ENCODE measurements around the gene DDA1. TPM values are rescaled to one million over a fixed set of nuclear protein-coding genes. Genes with fewer than 3 reads are reported as not detected.
"Not testable (repeated sequence)": the region's sequence is repeated elsewhere in the genome, so short reads cannot be mapped to it uniquely, and the experiment has no call there.

DDA1 gene
- total RNA-seq, 1 experiment from 2014 or later: 87.9 TPM

DNA sequence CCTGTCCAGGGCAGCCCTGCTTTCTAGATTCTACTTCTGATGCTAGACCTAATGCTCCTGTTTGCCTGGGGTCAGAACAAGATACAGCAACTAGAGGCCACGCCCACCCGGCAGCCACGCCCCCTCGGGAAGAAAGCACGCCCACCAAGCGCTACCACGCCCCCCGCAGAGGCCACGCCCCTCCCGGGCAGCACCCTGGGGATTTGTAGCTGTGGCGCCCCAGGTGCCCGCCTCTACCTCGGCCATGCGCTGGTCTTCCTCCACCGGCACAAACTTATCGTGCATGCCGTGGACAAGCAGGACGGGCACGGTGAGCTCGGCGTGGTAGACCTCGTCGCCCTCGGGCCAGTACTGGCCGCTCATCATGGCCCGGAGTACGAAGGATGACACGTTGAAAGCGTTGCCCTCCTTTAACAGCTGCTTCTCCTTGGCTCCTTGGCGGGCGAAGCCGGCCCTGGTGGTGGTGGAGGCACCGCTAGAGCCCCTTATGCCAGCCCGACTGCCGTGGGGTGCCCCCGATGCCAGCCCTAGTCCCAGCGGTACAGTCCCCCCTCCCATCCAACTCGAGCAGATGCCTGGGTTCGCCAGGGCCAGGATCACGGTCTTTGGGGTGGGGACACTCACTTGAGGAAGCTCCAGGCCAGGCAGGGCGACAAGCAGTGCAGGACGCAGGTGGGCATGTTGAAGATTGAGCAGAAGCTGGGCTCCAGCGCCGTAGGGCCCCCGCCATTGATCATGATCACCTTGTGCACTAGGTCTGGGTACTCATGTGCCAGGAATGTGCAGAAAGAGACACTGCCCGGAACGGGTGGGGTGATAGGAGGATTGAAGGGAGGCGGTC, 15.1 kb upstream of the DDA1 start:
- Histone ChIP-seq H3K9me3 (ENCODE audit: low read length) (no peaks in the 10 kb centered on the region), H3F3A (ENCODE audit: low read length, unreplicated experiment) (no peaks in the 10 kb centered on the region), H3K4me3 (ENCODE audit: low read length) (no peak overlapping the region), H3K4me1 (ENCODE audit: insufficient read depth, low read length) (peaks cover 18% of the 10 kb centered on the region), H3K27me3 (ENCODE audit: low read length) (no peaks in the 10 kb centered on the region), H3K36me3 (ENCODE audit: low read depth, low read length) (peaks cover 7% of the 10 kb centered on the region; the same call in 1 of the 2 replicates), H3K79me2 (ENCODE audit: low read length) (no peaks in the 10 kb centered on the region), H4K20me1 (ENCODE audit: low read length) (no peaks in the 10 kb centered on the region), H3K27ac (ENCODE audit: low read length) (no peak overlapping the region), H3K9ac (ENCODE audit: low read length) (no peak overlapping the region), H2AFZ (ENCODE audit: low read length) (no peak overlapping the region), H3K4me2 (ENCODE audit: low read length) (no peak overlapping the region), H3K9me2 (replicated peaks; ENCODE audit: low read length) (no peaks in the 10 kb centered on the region)
- POLR2A ChIA-PET (ENCODE audit: unreplicated experiment): no interaction called here
- TF ChIP-seq, protein P1, sequence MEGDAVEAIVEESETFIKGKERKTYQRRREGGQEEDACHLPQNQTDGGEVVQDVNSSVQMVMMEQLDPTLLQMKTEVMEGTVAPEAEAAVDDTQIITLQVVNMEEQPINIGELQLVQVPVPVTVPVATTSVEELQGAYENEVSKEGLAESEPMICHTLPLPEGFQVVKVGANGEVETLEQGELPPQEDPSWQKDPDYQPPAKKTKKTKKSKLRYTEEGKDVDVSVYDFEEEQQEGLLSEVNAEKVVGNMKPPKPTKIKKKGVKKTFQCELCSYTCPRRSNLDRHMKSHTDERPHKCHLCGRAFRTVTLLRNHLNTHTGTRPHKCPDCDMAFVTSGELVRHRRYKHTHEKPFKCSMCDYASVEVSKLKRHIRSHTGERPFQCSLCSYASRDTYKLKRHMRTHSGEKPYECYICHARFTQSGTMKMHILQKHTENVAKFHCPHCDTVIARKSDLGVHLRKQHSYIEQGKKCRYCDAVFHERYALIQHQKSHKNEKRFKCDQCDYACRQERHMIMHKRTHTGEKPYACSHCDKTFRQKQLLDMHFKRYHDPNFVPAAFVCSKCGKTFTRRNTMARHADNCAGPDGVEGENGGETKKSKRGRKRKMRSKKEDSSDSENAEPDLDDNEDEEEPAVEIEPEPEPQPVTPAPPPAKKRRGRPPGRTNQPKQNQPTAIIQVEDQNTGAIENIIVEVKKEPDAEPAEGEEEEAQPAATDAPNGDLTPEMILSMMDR (conservative IDR thresholded peaks at IDR 0.05; ENCODE audit: low read depth, low read length): no peak
- TF ChIP-seq EZH2phosphoT487 (IDR thresholded peaks at IDR 0.05; ENCODE audit: borderline replicate concordance, low read length) (no peak), EZH2 (IDR thresholded peaks at IDR 0.05; ENCODE audit: low read length, unreplicated experiment) (no peak)
- no TSS peak for BruUV-seq (replicated peaks)
- no peak for ATAC-seq
- CTCF ChIA-PET: no interaction called here
- DNase-seq: no peak
- intact Hi-C loops (cut with micrococcal nuclease): loop anchor here (10.0 kb wide), 1 partner anchor 91 kb away; no protein-coding TSS in a partner anchor

- ATAC-seq; DNase-seq; H3F3A ChIP-seq (ENCODE audit: low read length, unreplicated experiment); BruUV-seq (replicated peaks); H4K20me1 ChIP-seq (ENCODE audit: low read length); H2AFZ ChIP-seq (ENCODE audit: low read length); H3K9me2 ChIP-seq (replicated peaks; ENCODE audit: low read length); H3K4me2 ChIP-seq (ENCODE audit: low read length); H3K4me3 ChIP-seq (ENCODE audit: low read length); H3K9ac ChIP-seq (ENCODE audit: low read length); H3K9me3 ChIP-seq (ENCODE audit: low read length); CTCF ChIA-PET; H3K27me3 ChIP-seq (ENCODE audit: low read length); H3K27ac ChIP-seq (ENCODE audit: low read length); H3K36me3 ChIP-seq (ENCODE audit: low read depth, low read length); H3K79me2 ChIP-seq (ENCODE audit: low read length); POLR2A ChIA-PET (ENCODE audit: unreplicated experiment): not testable (repeated sequence)
- intact Hi-C loops (cut with micrococcal nuclease): loop anchor here (10.0 kb wide), 1 partner anchor 89 kb away; no protein-coding TSS in a partner anchor
- H3K4me1 ChIP-seq (ENCODE audit: insufficient read depth, low read length): peaks cover 18% of the 10 kb centered on the region
These were observed 13.8 kb upstream of the DDA1 start for GRCh38 chr19:17295551-17295950.

DNA sequence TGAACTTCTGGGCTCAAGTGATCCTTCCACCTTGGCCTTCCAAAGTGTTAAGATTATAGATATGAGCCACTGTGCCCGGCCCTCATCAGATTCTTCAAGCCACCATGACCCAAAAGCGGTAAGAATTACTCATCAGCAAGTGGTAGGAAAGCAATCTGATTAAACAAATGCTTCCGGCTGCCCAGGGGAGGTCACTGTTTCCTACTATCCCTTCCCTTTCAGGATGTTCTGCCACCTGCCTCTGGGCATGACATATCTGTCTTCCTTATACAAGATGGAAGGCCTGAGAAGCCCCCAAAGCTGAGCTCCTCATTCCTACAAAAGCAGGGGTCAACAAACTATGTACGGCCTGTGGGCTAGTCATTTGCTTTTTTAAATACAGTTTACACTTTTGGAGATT, 13.1 kb upstream of the DDA1 start:
- Histone ChIP-seq H3K79me2 (ENCODE audit: low read length) (no peaks in the 10 kb centered on the region), H3K4me1 (ENCODE audit: insufficient read depth, low read length) (peaks cover 18% of the 10 kb centered on the region), H3F3A (ENCODE audit: low read length, unreplicated experiment) (no peaks in the 10 kb centered on the region), H3K9me2 (replicated peaks; ENCODE audit: low read length) (no peaks in the 10 kb centered on the region), H2AFZ (ENCODE audit: low read length) (no peak overlapping the region), H4K20me1 (ENCODE audit: low read length) (no peaks in the 10 kb centered on the region), H3K36me3 (ENCODE audit: low read depth, low read length) (peaks cover 7% of the 10 kb centered on the region; the same call in 1 of the 2 replicates), H3K27me3 (ENCODE audit: low read length) (no peaks in the 10 kb centered on the region), H3K27ac (ENCODE audit: low read length) (no peak overlapping the region), H3K4me2 (ENCODE audit: low read length) (0 out of 2 replicates have a peak overlapping the region, but pooled peaks have one; percentile 3), H3K4me3 (ENCODE audit: low read length) (no peak overlapping the region), H3K9ac (ENCODE audit: low read length) (no peak overlapping the region), H3K9me3 (ENCODE audit: low read length) (no peaks in the 10 kb centered on the region)
- intact Hi-C loops (cut with micrococcal nuclease): loop anchor here (1.0 to 10.0 kb wide), 2 partner anchors 9 to 89 kb away; partner anchors contain the start of gene MRPL34
- POLR2A ChIA-PET (ENCODE audit: unreplicated experiment): no interaction called here
- peak; percentile 76 for DNase-seq
- CTCF ChIA-PET: interaction anchor here (1.6 kb wide), 1 partner anchor 9 kb away, joined by 8 read pairs; the partner anchor contains the start of gene MRPL34
- peak; percentile 86 for ATAC-seq
- TF ChIP-seq, protein P1 (conservative IDR thresholded peaks at IDR 0.05; ENCODE audit: low read depth, low read length): peak; percentile 45; the same call in 1 of the 2 replicates
- TF ChIP-seq EZH2 (IDR thresholded peaks at IDR 0.05; ENCODE audit: low read length, unreplicated experiment): no peak
- no TSS peak for BruUV-seq (replicated peaks)
